ENCODE measurements around the gene PHLDB1. TPM values are rescaled to one million over a fixed set of nuclear protein-coding genes. Genes with fewer than 3 reads are reported as not detected.
"Not testable (repeated sequence)": the region's sequence is repeated elsewhere in the genome, so short reads cannot be mapped to it uniquely, and the experiment has no call there.

The PHLDB1 gene
- total RNA-seq, 1 experiment from 2014 or later = 48.7 TPM

DNA sequence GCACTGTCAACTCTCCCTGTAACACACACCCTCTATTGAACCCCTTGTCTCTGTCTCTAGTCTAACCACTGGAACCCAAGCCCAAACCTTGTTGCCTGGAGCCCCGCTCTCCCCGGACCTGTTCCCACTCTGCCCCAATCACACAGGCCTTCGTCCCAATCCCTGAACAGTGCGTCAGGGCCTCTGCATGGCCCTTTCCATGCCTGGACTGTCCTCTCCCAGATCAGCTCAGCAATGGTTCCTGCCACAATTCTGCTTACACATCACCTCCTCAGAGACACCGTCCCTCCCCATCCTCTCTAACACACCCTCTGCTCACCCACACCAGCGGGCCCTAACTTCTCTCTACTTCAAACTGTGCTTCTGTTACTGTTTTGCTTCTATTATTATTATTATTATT is 70.6 kb downstream of the PHLDB1 start:
- H3K27ac ChIP-seq (ENCODE audit: low read depth, low read length, poor library complexity, severe bottlenecking) = no peak overlapping the region
- no TSS peak for BruUV-seq (replicated peaks)
- no peak overlapping the region for H3K4me3 ChIP-seq (ENCODE audit: low read depth, low read length, poor library complexity, severe bottlenecking)
- CTCF ChIA-PET = no interaction called here
- H3K4me1 ChIP-seq (ENCODE audit: insufficient read depth, low read length, poor library complexity, severe bottlenecking) = no peaks in the 10 kb centered on the region
- POLR2A ChIA-PET (ENCODE audit: low non-redundant PET) = no interaction called here
- H3K27me3 ChIP-seq (replicated peaks; ENCODE audit: insufficient read depth, low read depth, low read length, poor library complexity) = no peaks in the 10 kb centered on the region
- intact Hi-C loops (cut with micrococcal nuclease; ENCODE audit: unreplicated experiment) = no loop called here
- no peaks in the 10 kb centered on the region for H3K9me3 ChIP-seq (ENCODE audit: low read depth, low read length, poor library complexity, severe bottlenecking)
- DNase-seq (ENCODE audit: low spot score) = no peak
- TF ChIP-seq, protein P1, sequence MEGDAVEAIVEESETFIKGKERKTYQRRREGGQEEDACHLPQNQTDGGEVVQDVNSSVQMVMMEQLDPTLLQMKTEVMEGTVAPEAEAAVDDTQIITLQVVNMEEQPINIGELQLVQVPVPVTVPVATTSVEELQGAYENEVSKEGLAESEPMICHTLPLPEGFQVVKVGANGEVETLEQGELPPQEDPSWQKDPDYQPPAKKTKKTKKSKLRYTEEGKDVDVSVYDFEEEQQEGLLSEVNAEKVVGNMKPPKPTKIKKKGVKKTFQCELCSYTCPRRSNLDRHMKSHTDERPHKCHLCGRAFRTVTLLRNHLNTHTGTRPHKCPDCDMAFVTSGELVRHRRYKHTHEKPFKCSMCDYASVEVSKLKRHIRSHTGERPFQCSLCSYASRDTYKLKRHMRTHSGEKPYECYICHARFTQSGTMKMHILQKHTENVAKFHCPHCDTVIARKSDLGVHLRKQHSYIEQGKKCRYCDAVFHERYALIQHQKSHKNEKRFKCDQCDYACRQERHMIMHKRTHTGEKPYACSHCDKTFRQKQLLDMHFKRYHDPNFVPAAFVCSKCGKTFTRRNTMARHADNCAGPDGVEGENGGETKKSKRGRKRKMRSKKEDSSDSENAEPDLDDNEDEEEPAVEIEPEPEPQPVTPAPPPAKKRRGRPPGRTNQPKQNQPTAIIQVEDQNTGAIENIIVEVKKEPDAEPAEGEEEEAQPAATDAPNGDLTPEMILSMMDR (conservative IDR thresholded peaks at IDR 0.05; ENCODE audit: low read depth, low read length) = no peak
- no peak for TF ChIP-seq EZH2 (IDR thresholded peaks at IDR 0.05; ENCODE audit: borderline replicate concordance, low read depth, low read length, poor library complexity, severe bottlenecking)
- H3K36me3 ChIP-seq (ENCODE audit: insufficient read depth, low read length, poor library complexity, severe bottlenecking) = no peaks in the 10 kb centered on the region

DNA sequence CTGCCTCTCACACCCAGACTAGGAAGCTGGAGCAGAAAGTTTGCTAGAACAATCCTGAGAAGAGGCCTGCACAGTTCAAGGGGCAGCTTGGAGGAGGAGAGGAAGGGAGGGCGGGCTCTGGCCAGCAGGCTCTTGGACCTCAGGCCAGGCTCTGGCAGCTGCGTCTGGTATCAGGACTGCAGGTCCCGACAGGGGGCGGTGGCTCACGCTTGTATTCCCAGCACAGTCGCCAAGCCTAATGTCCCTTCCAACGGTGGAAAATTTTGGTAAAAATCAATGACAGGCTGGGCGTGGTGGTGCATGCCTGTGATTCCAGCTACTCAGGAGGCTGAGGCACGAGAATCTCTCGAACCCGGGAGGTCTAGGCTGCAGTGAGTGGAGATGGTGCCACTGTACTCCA is 71.5 kb downstream of the PHLDB1 start:
- POLR2A ChIA-PET (ENCODE audit: low non-redundant PET); H3K36me3 ChIP-seq (ENCODE audit: insufficient read depth, low read length, poor library complexity, severe bottlenecking); H3K9me3 ChIP-seq (ENCODE audit: low read depth, low read length, poor library complexity, severe bottlenecking); intact Hi-C loops (cut with micrococcal nuclease; ENCODE audit: unreplicated experiment); H3K27ac ChIP-seq (ENCODE audit: low read depth, low read length, poor library complexity, severe bottlenecking); DNase-seq (ENCODE audit: low spot score); BruUV-seq (replicated peaks); H3K4me1 ChIP-seq (ENCODE audit: insufficient read depth, low read length, poor library complexity, severe bottlenecking); H3K4me3 ChIP-seq (ENCODE audit: low read depth, low read length, poor library complexity, severe bottlenecking); CTCF ChIA-PET; H3K27me3 ChIP-seq (replicated peaks; ENCODE audit: insufficient read depth, low read depth, low read length, poor library complexity): not testable (repeated sequence)

DNA sequence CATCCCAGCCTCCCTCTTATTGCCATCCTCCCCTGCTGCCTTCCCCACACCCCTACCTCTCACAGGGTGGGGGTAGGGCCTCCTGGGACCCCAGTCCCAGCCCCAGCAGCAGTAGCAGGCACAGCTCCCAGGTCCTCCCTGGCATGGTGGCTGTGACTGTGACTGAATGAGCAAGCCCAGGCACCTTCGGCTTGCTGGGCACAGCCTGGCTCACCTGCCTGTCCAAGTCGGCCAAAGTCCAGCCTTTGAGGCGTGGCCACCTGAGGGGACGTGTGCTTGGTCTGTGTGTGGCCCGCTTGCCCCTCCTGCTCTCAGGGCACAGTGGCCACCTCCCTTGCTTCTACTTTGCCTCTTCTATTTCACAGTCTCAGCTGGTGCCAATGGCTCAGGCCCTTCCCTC is 72.1 kb downstream of the PHLDB1 start, which contains the start of gene TREH:
TREH (minus strand) TSS at position 168 of the 400 bp plus-strand sequence; CDS start at position 145, 23 bp downstream.
- Histone ChIP-seq H3K9me3 (ENCODE audit: low read depth, low read length, poor library complexity, severe bottlenecking) (no peaks in the 10 kb centered on the region), H3K27ac (ENCODE audit: low read depth, low read length, poor library complexity, severe bottlenecking) (no peak within 1 kb of the TSS), H3K27me3 (replicated peaks; ENCODE audit: insufficient read depth, low read depth, low read length, poor library complexity) (no peaks in the 10 kb centered on the region), H3K4me3 (ENCODE audit: low read depth, low read length, poor library complexity, severe bottlenecking) (no peak within 1 kb of the TSS), H3K36me3 (ENCODE audit: insufficient read depth, low read length, poor library complexity, severe bottlenecking) (no peaks in the 10 kb centered on the region), H3K4me1 (ENCODE audit: insufficient read depth, low read length, poor library complexity, severe bottlenecking) (no peaks in the 10 kb centered on the region)
- no peak for DNase-seq (ENCODE audit: low spot score)
- CTCF ChIA-PET = interaction anchor here (0.7 kb wide), 1 partner anchor 144 kb away, joined by 7 read pairs; no protein-coding TSS in a partner anchor
- no peak for TF ChIP-seq EZH2 (IDR thresholded peaks at IDR 0.05; ENCODE audit: borderline replicate concordance, low read depth, low read length, poor library complexity, severe bottlenecking)
- TF ChIP-seq, protein P1 (conservative IDR thresholded peaks at IDR 0.05; ENCODE audit: low read depth, low read length) = no peak
- BruUV-seq (replicated peaks) = no TSS peak
- POLR2A ChIA-PET (ENCODE audit: low non-redundant PET) = no interaction called here
- intact Hi-C loops (cut with micrococcal nuclease; ENCODE audit: unreplicated experiment) = no loop called here

DNA sequence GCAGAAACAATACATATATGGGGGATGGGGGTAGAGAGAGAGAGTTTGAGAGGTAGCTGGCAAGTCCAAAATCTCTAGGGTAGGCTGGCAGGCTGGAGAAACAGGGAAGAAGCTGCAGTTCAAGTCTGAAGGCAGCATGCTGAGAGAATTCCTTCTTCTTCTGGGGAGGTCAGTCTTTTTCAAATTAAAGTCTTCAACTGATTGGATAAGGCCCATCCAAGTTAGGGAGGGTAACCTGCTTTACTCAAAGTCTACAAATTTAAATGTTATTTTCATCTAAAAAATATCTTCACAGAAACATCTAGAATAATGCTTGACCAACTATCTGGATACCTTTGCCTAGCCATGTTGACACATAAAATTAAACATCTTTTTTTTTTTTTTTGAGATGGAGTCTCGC is 75.0 kb downstream of the PHLDB1 start:
- no peak for DNase-seq (ENCODE audit: low spot score)
- Histone ChIP-seq H3K27ac (ENCODE audit: low read depth, low read length, poor library complexity, severe bottlenecking) (no peak overlapping the region), H3K27me3 (replicated peaks; ENCODE audit: insufficient read depth, low read depth, low read length, poor library complexity) (no peaks in the 10 kb centered on the region), H3K4me3 (ENCODE audit: low read depth, low read length, poor library complexity, severe bottlenecking) (no peak overlapping the region), H3K9me3 (ENCODE audit: low read depth, low read length, poor library complexity, severe bottlenecking) (no peaks in the 10 kb centered on the region), H3K36me3 (ENCODE audit: insufficient read depth, low read length, poor library complexity, severe bottlenecking) (no peaks in the 10 kb centered on the region), H3K4me1 (ENCODE audit: insufficient read depth, low read length, poor library complexity, severe bottlenecking) (no peaks in the 10 kb centered on the region)
- ChIA-PET CTCF (no interaction called here), POLR2A (ENCODE audit: low non-redundant PET) (no interaction called here)
- TF ChIP-seq, protein P1 (conservative IDR thresholded peaks at IDR 0.05; ENCODE audit: low read depth, low read length) = no peak
- TF ChIP-seq EZH2 (IDR thresholded peaks at IDR 0.05; ENCODE audit: borderline replicate concordance, low read depth, low read length, poor library complexity, severe bottlenecking) = no peak
- intact Hi-C loops (cut with micrococcal nuclease; ENCODE audit: unreplicated experiment) = no loop called here
- BruUV-seq (replicated peaks) = no TSS peak

DNA sequence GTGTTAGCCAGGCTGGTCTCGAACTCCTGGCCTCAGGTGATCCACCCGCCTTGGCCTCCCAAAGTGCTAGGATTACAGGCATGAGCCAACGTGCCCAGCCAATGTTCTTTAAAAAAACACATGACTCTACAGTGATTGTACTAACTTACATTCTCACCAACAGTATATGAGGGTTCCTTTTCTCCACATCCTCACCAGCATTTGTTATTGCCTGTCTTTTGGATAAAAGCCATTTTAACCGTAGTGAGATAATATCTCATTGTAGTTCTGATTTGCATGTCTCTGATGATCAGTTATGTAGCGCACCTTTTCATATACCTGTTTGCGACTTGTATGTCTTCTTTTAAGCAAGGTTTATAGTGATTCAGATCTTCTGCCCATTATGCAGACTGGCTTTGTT is 75.5 kb downstream of the PHLDB1 start:
- H3K9me3 ChIP-seq (ENCODE audit: low read depth, low read length, poor library complexity, severe bottlenecking); CTCF ChIA-PET; H3K36me3 ChIP-seq (ENCODE audit: insufficient read depth, low read length, poor library complexity, severe bottlenecking); intact Hi-C loops (cut with micrococcal nuclease; ENCODE audit: unreplicated experiment); H3K4me1 ChIP-seq (ENCODE audit: insufficient read depth, low read length, poor library complexity, severe bottlenecking); POLR2A ChIA-PET (ENCODE audit: low non-redundant PET); H3K4me3 ChIP-seq (ENCODE audit: low read depth, low read length, poor library complexity, severe bottlenecking); DNase-seq (ENCODE audit: low spot score); H3K27ac ChIP-seq (ENCODE audit: low read depth, low read length, poor library complexity, severe bottlenecking); H3K27me3 ChIP-seq (replicated peaks; ENCODE audit: insufficient read depth, low read depth, low read length, poor library complexity); BruUV-seq (replicated peaks): not testable (repeated sequence)

Measured in A673 (cell line).